ENCODE data around the gene RHD. TPM values are rescaled to one million over a fixed set of nuclear protein-coding genes. Genes with fewer than 3 reads are reported as not detected.
"Not testable (repeated sequence)": the region's sequence is repeated elsewhere in the genome, so short reads cannot be mapped to it uniquely, and the experiment has no call there.

Gene RHD
- total and polyA plus RNA-seq, 2 donors (not counting 1 experiment from before 2014, with no cell fraction given): not detected

DNA sequence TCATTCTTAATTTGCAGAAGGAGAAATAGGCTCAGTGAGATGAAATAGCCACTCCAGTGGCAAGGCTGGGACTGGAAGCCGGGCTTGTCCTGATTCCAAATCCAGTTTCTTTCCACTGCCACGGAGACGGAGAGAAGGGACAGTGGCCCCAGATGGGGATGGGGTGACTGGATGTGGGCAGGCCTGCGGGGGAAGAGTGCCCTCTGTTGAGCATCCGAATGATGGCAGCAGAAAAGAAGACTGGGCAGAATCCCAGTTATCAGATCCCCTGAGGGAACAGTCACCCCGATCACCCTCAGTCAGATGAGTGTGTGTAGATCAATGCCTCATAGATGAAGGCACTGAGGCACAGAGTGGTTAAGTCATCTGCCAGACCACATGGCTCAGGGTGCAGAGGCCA is 17.7 kb downstream of the RHD start:
- H3K27me3 ChIP-seq (replicated peaks in 1 of 4; ENCODE audit: control extremely low read depth in 1 of 4, control insufficient read depth in 3 of 4, insufficient read depth in 4 of 4, low read length in 3 of 4); POLR2A ChIA-PET; H3K27ac ChIP-seq (ENCODE audit: low read length in 2 of 2); H3K27me3 Mint-ChIP-seq; H2AFZ ChIP-seq (ENCODE audit: insufficient read depth, low read depth, low read length, poor library complexity, severe bottlenecking); H3K27ac Mint-ChIP-seq; CTCF ChIA-PET; H3K4me3 Mint-ChIP-seq; DNase-seq; H3K36me3 ChIP-seq (replicated peaks in 1 of 2; ENCODE audit: control extremely low read depth in 1 of 2, control insufficient read depth in 1 of 2, extremely low read depth in 1 of 2, insufficient read depth in 2 of 2, low read length in 1 of 2); H3K79me2 ChIP-seq (ENCODE audit: control insufficient read depth, insufficient read depth, low read length); H3K9ac ChIP-seq (ENCODE audit: low read length); H3K4me3 ChIP-seq (ENCODE audit: control extremely low read depth in 1 of 5, extremely low read depth in 1 of 5, insufficient read depth in 1 of 5, low read depth in 2 of 5, low read length in 4 of 5); H3K4me1 Mint-ChIP-seq; H3K4me1 ChIP-seq (ENCODE audit: control insufficient read depth in 2 of 2, insufficient read depth in 2 of 2, low read length in 2 of 2); H3K4me2 ChIP-seq (replicated peaks; ENCODE audit: low read depth, low read length, poor library complexity, severe bottlenecking); H4K20me1 ChIP-seq (ENCODE audit: control insufficient read depth, insufficient read depth, low read length, poor library complexity, severe bottlenecking); intact Hi-C loops (cut with micrococcal nuclease); H3K9me3 ChIP-seq (ENCODE audit: control extremely low read depth in 1 of 3, control insufficient read depth in 2 of 3, insufficient read depth in 1 of 3, low read length in 2 of 3); H3K9me3 Mint-ChIP-seq (ENCODE audit: insufficient read depth): not testable (repeated sequence)
- no CpG with 5 or more reads among the region's 6 CpGs for WGBS (ENCODE audit: insufficient coverage)
- TF ChIP-seq, protein P1, sequence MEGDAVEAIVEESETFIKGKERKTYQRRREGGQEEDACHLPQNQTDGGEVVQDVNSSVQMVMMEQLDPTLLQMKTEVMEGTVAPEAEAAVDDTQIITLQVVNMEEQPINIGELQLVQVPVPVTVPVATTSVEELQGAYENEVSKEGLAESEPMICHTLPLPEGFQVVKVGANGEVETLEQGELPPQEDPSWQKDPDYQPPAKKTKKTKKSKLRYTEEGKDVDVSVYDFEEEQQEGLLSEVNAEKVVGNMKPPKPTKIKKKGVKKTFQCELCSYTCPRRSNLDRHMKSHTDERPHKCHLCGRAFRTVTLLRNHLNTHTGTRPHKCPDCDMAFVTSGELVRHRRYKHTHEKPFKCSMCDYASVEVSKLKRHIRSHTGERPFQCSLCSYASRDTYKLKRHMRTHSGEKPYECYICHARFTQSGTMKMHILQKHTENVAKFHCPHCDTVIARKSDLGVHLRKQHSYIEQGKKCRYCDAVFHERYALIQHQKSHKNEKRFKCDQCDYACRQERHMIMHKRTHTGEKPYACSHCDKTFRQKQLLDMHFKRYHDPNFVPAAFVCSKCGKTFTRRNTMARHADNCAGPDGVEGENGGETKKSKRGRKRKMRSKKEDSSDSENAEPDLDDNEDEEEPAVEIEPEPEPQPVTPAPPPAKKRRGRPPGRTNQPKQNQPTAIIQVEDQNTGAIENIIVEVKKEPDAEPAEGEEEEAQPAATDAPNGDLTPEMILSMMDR (IDR thresholded peaks at IDR 0.05): peak; percentile 13
- peak; percentile 55 for ATAC-seq (ENCODE audit: low read depth)

DNA sequence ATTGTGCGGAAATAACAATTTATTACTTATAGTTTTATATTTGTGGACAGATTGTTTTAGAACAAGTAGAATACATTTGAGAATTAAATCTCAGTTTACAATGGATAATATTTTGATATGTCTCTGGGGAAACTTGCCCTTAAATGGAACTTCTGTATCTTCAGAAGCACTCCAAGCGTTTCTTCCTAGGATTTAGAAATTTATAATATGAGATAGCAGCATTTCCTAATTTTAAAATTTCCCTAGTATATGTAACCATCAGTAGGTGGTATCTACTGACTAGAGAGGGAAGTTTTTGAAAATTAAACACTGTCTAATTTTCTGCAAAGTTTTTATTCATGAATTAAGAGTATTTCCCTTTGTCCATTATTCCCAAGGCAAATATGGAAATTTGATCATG is 21.1 kb downstream of the RHD start:
- H3K27me3 Mint-ChIP-seq; H3K9me3 Mint-ChIP-seq (ENCODE audit: insufficient read depth); H3K9ac ChIP-seq (ENCODE audit: low read length); H3K27ac ChIP-seq (ENCODE audit: low read length in 2 of 2); POLR2A ChIA-PET; H3K27ac Mint-ChIP-seq; H3K27me3 ChIP-seq (replicated peaks in 1 of 4; ENCODE audit: control extremely low read depth in 1 of 4, control insufficient read depth in 3 of 4, insufficient read depth in 4 of 4, low read length in 3 of 4); H3K4me1 Mint-ChIP-seq; CTCF ChIA-PET; H3K4me3 Mint-ChIP-seq; H3K4me2 ChIP-seq (replicated peaks; ENCODE audit: low read depth, low read length, poor library complexity, severe bottlenecking); H3K36me3 ChIP-seq (replicated peaks in 1 of 2; ENCODE audit: control extremely low read depth in 1 of 2, control insufficient read depth in 1 of 2, extremely low read depth in 1 of 2, insufficient read depth in 2 of 2, low read length in 1 of 2); H3K79me2 ChIP-seq (ENCODE audit: control insufficient read depth, insufficient read depth, low read length); DNase-seq; ATAC-seq (ENCODE audit: low read depth); H2AFZ ChIP-seq (ENCODE audit: insufficient read depth, low read depth, low read length, poor library complexity, severe bottlenecking); H4K20me1 ChIP-seq (ENCODE audit: control insufficient read depth, insufficient read depth, low read length, poor library complexity, severe bottlenecking); H3K4me3 ChIP-seq (ENCODE audit: control extremely low read depth in 1 of 5, extremely low read depth in 1 of 5, insufficient read depth in 1 of 5, low read depth in 2 of 5, low read length in 4 of 5); H3K9me3 ChIP-seq (ENCODE audit: control extremely low read depth in 1 of 3, control insufficient read depth in 2 of 3, insufficient read depth in 1 of 3, low read length in 2 of 3); H3K4me1 ChIP-seq (ENCODE audit: control insufficient read depth in 2 of 2, insufficient read depth in 2 of 2, low read length in 2 of 2); intact Hi-C loops (cut with micrococcal nuclease): not testable (repeated sequence)
- WGBS (ENCODE audit: insufficient coverage): no CpG with 5 or more reads among the region's 2 CpGs

DNA sequence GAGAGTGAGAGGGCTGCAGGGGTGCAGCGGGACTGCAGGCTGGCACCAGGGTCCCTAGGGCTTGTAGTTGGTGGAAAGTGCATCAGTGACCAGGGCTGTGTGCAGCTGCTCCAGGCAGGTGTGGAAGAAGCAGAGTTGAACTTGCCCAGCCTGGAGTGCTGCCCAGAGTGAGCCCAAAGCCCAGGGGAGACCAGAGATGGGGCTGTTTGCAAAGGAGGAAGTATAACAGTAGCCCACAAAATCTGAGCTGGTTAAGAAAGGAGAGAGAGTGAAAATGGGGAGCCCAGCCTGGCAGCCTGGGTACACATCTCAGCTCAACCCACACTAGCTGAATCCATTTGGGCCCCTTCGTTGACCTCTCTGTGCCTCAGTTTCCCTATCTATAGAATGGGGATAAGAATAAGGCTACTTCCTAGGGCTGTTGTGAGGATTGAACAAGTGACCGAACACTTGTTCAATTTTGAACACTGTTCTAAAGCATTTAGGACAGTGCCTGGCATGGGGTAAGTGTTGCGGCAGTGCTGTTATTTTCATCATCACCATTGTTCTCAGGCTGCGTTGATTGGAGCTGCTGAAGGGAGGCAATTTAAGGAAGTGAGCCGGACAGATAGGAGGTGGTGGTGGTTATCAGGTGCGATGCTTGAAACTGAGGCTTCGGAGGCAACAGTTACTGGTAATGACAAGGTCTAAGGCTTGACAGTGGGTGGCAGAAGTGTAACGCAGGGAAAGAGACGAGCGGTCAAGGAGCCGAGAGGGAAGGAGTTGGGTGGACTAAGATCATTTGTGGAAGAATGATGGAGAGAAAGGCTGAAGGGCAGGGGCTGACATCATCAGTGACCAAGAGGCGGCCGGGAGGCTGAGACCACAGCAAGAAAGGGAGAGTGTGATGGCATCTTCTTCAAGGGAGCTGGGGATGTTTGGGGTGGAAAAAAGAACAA is 22.8 kb downstream of the RHD start:
- peak; percentile 49 for ATAC-seq (ENCODE audit: low read depth)

More for the DNA sequence above, 22.8 kb downstream of the RHD start:
- H3K4me3 Mint-ChIP-seq; H3K27ac Mint-ChIP-seq; intact Hi-C loops (cut with micrococcal nuclease); H2AFZ ChIP-seq (ENCODE audit: insufficient read depth, low read depth, low read length, poor library complexity, severe bottlenecking); H3K27me3 ChIP-seq (replicated peaks in 1 of 4; ENCODE audit: control extremely low read depth in 1 of 4, control insufficient read depth in 3 of 4, insufficient read depth in 4 of 4, low read length in 3 of 4); H3K9me3 Mint-ChIP-seq (ENCODE audit: insufficient read depth); H4K20me1 ChIP-seq (ENCODE audit: control insufficient read depth, insufficient read depth, low read length, poor library complexity, severe bottlenecking); H3K9ac ChIP-seq (ENCODE audit: low read length); H3K79me2 ChIP-seq (ENCODE audit: control insufficient read depth, insufficient read depth, low read length); H3K9me3 ChIP-seq (ENCODE audit: control extremely low read depth in 1 of 3, control insufficient read depth in 2 of 3, insufficient read depth in 1 of 3, low read length in 2 of 3); H3K27me3 Mint-ChIP-seq; H3K4me1 Mint-ChIP-seq; H3K4me3 ChIP-seq (ENCODE audit: control extremely low read depth in 1 of 5, extremely low read depth in 1 of 5, insufficient read depth in 1 of 5, low read depth in 2 of 5, low read length in 4 of 5); H3K27ac ChIP-seq (ENCODE audit: low read length in 2 of 2); H3K36me3 ChIP-seq (replicated peaks in 1 of 2; ENCODE audit: control extremely low read depth in 1 of 2, control insufficient read depth in 1 of 2, extremely low read depth in 1 of 2, insufficient read depth in 2 of 2, low read length in 1 of 2); DNase-seq; POLR2A ChIA-PET; H3K4me1 ChIP-seq (ENCODE audit: control insufficient read depth in 2 of 2, insufficient read depth in 2 of 2, low read length in 2 of 2); H3K4me2 ChIP-seq (replicated peaks; ENCODE audit: low read depth, low read length, poor library complexity, severe bottlenecking); CTCF ChIA-PET: not testable (repeated sequence)
- WGBS (ENCODE audit: insufficient coverage): 100% methylated on average over 2 of the region's 14 CpGs
